Measurements from ENCODE around the gene NENF.
"Not testable (repeated sequence)": the region's sequence is repeated elsewhere in the genome, so short reads cannot be mapped to it uniquely, and the experiment has no call there.

NENF gene

GRCh38 chr1:212455803-212456528 is 23.2 kb downstream of the NENF start:
- peak; percentile 80 for FAIRE-seq
- DNase-seq (ENCODE audit: extremely low spot score, insufficient read length, low read depth) = peak; percentile 63

- DNase-seq (ENCODE audit: extremely low spot score, insufficient read length, low read depth) = peak; percentile 26
Observed at GRCh38 chr1:212457740-212458338, 25.1 kb downstream of the NENF start.

GRCh38 chr1:212458817-212459216 is 26.1 kb downstream of the NENF start:
- DNase-seq (ENCODE audit: extremely low spot score, insufficient read length, low read depth) (no peak), FAIRE-seq (no peak)

More at GRCh38 chr1:212457740-212458338, 25.1 kb downstream of the NENF start:
- FAIRE-seq = peak; percentile 55

- DNase-seq (ENCODE audit: extremely low spot score, insufficient read length, low read depth) = no peak
- FAIRE-seq = no peak
Observed at GRCh38 chr1:212459656-212460055, 26.9 kb downstream of the NENF start.

GRCh38 chr1:212460376-212460775 is 27.7 kb downstream of the NENF start:
- FAIRE-seq = no peak
- DNase-seq (ENCODE audit: extremely low spot score, insufficient read length, low read depth) = no peak

GRCh38 chr1:212461916-212462660 is 29.4 kb downstream of the NENF start:
- FAIRE-seq (no peak), DNase-seq (ENCODE audit: extremely low spot score, insufficient read length, low read depth) (no peak)

- DNase-seq (ENCODE audit: extremely low spot score, insufficient read length, low read depth) = no peak
- FAIRE-seq = no peak
Observed at GRCh38 chr1:212463565-212464285, 31.0 kb downstream of the NENF start.

GRCh38 chr1:212465311-212465710 is 32.6 kb downstream of the NENF start:
- no peak for DNase-seq (ENCODE audit: extremely low spot score, insufficient read length, low read depth)
- no peak for FAIRE-seq

- DNase-seq (ENCODE audit: extremely low spot score, insufficient read length, low read depth) (no peak), FAIRE-seq (no peak)
Observed at GRCh38 chr1:212466437-212466836, 33.7 kb downstream of the NENF start.

- FAIRE-seq (no peak), DNase-seq (ENCODE audit: extremely low spot score, insufficient read length, low read depth) (no peak)
Observed at GRCh38 chr1:212466898-212467650, 34.4 kb downstream of the NENF start.

GRCh38 chr1:212467843-212468482 is 35.2 kb downstream of the NENF start:
- no peak for DNase-seq (ENCODE audit: extremely low spot score, insufficient read length, low read depth)
- FAIRE-seq = no peak

GRCh38 chr1:212470059-212470458 is 37.3 kb downstream of the NENF start:
- DNase-seq (ENCODE audit: extremely low spot score, insufficient read length, low read depth) = no peak
- FAIRE-seq = no peak

GRCh38 chr1:212471286-212471685 is 38.6 kb downstream of the NENF start:
- no peak for FAIRE-seq
- no peak for DNase-seq (ENCODE audit: extremely low spot score, insufficient read length, low read depth)

- FAIRE-seq = no peak
- no peak for DNase-seq (ENCODE audit: extremely low spot score, insufficient read length, low read depth)
Observed at GRCh38 chr1:212471891-212472675, 39.4 kb downstream of the NENF start.

- DNase-seq (ENCODE audit: extremely low spot score, insufficient read length, low read depth) = no peak
- no peak for FAIRE-seq
Observed at GRCh38 chr1:212473729-212474128, 41.0 kb downstream of the NENF start.

GRCh38 chr1:212475151-212475550 is 42.4 kb downstream of the NENF start:
- DNase-seq (ENCODE audit: extremely low spot score, insufficient read length, low read depth) = no peak

GRCh38 chr1:212475831-212476230 is 43.1 kb downstream of the NENF start:
- DNase-seq (ENCODE audit: extremely low spot score, insufficient read length, low read depth); FAIRE-seq: not testable (repeated sequence)

More at GRCh38 chr1:212475151-212475550, 42.4 kb downstream of the NENF start:
- no peak for FAIRE-seq

GRCh38 chr1:212477014-212477679 is 44.4 kb downstream of the NENF start:
- peak; percentile 90 for FAIRE-seq
- peak; percentile 72 for DNase-seq (ENCODE audit: extremely low spot score, insufficient read length, low read depth)

All from GM18507 (cell line).